GM19372 (cell line): ENCODE results near the gene ABCC1.
"Not testable (repeated sequence)": the region's sequence is repeated elsewhere in the genome, so short reads cannot be mapped to it uniquely, and the experiment has no call there.

Source experiments
- ATAC-seq: cut with Tn5 transposase; IDR thresholded peaks from one replicate; pipeline ENCODE4 v1.9.1; 2021; ENCODE audit warnings: mild to moderate bottlenecking, low read depth, moderate library complexity; ENCODE audit not compliant: unreplicated experiment

The ABCC1 gene

DNA sequence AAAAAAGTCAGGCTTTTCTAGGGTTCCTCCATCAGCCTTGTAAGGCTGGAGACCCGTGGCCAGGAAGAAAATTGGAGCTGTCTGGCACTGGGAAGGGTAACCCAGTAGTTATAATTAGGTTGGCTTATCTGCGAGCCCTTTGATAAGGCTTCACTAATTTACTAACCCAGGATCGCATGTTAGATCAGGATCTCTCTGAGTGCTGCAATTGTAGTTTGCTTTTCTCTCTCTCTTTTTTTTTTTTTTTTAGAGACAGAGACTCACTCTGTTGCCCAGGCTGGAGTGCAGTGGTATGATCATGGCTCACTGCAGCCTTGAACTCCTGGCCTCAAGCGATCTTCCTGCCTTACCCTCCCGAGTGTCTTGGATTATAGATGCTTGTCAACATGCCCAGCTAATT is 17.0 kb downstream of the ABCC1 start:
- no peak for ATAC-seq

DNA sequence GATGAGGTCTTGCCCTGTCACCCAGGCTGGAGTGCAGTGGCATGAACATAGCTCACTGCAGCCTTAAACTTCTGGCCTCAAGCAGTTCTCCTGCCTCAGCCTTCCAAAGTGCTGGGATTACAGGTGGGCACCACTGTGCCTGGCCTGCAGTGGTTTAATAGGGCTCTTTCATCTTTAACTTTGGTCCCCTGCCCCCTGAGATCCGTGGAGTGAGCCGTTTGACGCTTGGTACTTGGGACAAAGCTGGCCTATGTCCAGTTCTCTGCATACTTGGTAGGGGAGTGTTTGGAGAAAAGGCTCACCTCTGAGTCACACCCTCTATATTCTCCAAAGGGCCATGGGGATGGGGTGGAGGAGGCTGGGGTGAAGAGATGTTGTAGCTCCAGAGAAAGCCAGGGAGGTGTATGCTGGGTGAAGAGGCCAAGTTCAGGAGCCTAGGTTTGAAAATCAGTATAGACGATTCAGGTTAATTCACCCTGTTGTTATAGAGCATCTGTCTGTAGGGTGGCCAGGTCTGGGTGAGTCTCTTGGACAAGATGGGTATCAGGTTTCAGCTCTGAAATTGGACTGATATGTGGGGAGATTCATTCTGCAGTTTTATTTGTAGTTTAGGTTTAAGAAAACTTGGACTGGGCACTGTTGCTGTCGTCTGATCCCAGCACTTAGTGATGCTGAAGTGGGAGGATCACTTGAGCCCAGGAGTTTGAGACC is 17.6 kb downstream of the ABCC1 start:
- no peak for ATAC-seq

DNA sequence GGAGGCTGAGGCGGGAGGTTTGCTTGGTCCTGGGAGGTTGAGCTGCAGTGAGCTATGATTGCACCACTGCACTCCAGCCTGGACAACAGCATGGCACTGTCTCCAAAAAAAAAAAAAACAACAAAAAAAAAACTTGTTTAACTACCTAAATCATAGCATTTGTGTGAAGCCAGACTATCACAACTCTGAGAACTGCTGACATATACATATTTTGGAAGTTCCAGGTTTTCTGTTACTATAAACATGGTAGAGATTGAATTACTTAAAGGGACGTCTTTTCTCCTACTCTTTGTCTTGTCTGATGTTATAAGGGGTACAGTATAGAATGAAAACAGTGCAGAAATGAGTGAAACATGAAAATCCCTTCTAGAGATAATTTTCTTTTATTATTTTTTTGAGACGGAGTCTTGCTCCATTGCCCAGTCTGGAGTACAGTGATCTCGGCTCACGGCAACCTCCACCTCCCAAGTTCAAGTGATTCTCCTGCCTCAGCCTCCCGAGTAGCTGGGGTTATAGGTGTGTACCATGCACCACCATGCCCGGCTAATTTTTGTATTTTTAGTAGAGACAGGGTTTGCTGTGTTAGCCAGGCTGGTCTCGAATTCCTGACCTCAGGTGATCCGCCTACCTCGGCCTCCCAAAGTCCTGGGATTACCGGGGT is 18.4 kb downstream of the ABCC1 start:
- no peak for ATAC-seq

DNA sequence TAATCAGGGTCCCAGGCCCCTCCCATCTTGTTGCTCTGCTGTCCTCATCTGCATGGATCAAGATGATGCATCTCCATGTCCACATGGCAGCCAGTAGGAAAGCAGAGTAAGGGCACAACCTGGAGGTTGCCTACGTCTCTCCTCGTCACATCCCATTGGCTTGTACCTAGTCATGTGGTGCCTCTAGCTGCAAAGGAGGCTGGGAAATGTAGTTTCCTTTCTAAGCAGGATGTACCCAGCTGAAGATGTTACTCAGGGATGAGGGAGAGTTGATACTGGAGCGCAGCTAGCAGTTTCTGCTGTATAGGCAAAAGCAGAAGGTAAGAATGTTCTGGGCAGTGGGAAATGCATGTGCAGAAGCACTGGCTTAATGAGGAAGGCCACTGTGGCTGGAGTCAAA is 20.8 kb downstream of the ABCC1 start:
- no peak for ATAC-seq

DNA sequence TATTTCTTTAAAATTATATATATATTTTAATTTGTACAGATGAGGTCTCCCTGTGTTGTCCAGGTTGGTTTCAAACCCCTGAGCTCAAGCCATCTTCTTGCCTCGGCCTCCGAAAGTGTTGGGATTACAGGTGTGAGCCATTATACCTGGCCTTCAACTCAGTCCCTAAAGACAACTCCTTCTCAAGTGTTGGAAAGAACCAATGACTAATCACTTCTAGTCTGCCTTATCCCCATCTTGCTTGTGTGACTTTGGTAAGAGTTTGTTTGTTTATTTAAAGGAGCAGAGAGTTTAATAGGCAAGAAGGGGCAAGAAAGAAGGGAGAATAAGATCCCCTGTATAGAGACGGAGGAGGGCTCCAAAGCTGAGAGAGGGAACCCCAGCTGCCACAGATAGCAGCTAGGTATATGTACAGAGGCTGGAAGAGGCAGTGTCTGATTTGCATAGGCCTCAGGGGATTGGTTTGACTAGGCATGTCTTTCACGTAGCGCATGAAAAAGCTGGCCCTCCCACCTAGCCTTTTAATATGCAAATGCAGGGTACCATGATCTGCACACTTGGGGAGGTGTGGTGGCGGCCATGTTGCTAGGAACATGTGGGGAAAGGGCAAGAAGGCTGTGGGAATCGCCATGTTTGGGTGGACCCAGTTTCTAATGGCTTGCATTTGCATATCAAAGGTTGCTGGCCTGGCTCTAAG is 21.5 kb downstream of the ABCC1 start:
- no peak for ATAC-seq

DNA sequence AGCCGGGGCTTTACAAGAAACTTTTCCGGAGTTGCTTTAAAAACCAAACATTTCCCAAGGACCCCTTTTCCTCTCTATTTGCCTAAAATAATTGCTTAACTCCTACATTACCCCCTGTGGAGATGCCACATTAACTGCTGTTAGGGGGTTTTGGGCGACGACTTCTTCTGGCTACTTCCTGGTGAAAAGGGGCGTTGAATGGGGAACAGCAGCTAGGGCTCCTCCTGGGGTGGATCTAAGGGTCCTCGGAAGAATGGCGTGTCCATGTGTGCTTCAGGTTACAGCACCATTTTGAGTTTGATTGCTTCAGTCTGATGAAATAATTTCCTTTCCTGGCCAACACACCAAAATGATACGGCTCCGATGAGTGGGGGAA is 22.0 kb downstream of the ABCC1 start:
- no peak for ATAC-seq

DNA sequence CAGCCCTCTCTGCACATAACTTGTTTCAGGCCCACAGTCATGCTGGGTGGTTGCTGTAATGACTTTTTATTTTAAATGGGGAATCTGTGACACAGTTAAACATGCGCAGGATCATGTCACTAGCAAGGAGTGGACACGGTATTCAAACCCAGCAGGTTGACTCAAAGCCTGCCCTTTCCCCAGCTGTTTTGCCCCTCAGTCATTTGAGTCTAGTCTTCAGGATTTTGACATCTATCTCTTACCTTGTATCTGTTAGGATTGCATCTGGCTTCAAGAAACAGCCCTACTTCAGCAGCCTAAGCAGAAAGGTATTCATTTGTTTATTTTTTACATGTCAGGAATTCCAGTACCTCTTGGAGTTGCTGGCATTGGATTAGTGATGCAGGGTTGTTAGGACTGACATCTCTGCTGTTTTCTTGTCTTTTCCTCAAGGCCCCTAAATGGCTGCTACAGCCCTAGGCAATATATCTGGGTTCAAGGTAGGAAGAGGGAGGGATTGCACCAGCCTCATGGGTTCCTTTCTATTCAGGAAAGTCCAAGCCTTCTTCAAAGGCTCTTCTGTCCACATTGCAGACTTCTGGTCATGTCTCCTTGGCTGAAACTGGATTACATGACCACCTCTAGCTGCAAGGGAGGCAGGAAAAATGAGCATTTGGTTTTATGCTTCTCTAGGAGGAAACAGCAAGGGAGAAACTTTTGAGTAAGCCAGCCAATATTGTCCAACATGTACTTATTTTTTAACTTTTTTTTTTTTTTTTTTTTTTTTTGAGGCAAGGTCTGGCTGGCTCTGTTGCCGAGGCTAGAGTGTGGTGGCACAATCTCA is 22.8 kb downstream of the ABCC1 start:
- no peak for ATAC-seq

DNA sequence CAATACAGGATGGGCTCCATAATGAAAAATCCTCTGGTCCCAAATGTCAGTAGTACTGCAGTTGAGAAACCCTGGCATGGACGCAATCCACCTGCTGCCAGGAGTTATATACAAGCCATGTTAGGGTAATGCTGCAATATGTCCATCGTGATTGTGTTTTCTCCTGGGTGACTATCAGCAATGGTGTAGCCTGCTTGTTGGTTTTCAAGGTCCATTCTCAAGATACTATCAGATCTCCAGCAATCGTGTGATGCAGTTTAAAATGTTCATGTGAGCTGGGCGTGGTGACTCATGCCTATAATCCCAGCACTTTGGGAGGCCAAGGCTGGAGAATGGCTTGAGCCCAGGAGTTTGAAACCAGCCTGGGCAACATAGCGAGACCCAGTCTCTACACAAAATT is 24.0 kb downstream of the ABCC1 start:
- ATAC-seq = no peak

DNA sequence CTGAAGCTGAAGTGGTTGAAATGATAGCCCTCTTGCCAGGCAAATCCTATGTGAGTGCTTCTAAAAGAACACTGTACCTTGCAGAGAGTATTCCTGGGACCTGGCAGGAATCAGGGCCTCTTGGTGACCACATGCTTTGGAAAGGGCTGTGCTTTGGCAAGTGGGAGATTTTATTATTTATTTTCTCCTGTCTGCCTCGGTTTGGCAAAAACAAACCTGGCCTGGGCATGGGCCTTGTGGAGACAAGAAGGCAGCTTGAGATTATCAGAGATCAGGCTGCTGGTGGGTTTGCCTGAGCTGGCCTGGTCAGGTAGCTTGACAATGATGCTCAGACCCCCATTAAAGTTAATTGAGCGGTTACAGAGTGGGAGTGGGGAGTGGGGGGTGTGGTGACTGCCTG is 24.6 kb downstream of the ABCC1 start:
- ATAC-seq = no peak

DNA sequence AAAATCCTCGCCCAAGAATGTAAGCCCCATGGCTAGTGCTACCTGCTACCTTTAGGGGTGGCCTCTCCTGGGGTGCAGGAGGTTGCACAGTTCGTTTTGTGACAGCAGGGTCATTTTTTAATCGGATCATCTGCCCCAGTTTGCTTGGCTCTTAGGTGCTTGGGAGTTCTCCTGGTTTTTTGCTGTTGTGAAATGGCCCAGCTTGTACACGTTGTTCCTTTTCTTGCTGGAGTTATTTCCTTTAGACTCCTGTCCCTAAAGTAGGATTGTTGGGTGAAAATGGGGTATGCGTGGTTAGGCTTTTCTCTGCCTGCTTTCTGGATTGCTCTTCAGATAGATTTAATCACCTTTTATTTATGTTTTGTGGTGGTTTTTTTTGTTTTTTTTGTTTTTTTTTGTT is 25.8 kb downstream of the ABCC1 start:
- no peak for ATAC-seq

DNA sequence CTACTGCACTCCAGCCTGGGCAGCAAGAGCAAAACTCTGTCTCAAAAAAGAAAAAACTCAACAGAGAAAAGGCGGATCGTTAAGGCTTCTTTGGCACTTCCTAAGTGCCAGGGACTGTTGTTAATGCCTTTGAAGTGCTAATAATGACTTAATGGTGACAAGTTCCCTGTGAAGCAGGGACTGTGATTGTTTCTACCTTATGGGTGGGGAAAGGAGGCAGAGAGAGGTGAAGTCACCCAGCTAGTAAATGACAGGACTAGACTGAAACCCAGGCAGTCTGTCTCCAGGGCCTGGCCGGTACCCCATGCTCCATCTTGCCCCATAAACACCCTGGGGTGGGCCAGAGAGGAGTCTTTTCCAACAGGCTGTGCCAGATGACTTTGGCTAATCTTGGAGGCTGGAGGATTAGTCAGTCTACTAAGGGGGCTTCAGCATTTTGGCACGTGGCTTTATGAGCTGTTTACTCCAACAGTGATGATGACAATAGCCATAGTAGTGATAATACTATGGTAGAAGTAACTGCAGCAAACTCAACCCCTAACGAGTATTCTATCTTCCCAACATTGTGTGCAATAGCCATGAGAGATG is 26.9 kb downstream of the ABCC1 start:
- ATAC-seq = no peak

DNA sequence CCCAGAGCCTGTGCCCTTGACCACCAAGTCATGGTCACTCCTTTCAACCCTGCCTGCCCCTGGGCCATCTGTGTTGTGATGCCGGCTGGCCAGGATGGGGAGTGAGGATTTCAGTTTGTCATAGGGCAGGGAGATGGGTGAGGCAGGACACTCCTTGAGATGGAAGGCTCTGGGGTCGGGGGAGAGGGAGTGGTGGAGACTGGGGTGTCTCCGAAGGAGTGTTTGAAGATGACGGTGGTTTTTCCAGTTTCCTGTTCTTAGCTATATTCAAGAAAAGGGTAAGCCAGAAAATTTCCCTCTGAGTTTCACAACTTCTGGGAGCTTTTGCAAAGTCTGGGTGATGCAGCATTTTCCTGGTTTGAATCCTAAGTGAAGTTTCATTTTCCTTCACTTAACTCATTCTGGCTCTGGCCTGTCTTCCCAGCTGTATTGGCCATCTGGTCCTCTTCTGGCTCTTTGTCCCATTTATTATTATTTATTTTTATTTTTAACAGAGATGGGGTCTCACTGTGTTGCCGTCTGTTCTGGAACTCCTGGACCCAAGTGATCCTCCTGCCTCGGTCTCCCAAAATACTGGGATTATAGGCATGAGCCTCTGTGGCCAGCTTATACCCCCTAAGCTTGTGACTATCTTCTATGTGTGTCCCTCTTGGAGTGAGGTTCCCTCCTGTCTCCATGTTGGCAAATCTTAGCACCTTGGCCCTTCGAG is 27.7 kb downstream of the ABCC1 start:
- no peak for ATAC-seq

DNA sequence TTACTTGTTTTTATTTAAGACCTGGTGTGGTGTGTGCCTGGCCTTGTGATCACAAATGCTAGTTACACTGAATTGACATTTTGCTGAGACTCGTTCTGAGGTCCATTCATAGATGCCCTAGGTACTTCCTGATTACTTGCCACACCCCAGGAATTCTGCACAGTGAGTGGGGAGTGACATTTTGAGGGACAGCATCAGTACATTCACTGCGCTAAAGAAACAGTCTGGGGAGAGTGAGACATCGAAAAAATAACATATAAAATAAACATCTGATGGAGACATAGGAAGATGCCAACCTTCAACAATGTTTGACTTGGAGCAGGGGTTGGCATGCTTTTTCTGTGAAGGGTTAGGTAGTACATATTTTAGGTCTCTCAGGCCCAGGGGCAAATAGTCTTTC is 30.4 kb downstream of the ABCC1 start:
- ATAC-seq = no peak

DNA sequence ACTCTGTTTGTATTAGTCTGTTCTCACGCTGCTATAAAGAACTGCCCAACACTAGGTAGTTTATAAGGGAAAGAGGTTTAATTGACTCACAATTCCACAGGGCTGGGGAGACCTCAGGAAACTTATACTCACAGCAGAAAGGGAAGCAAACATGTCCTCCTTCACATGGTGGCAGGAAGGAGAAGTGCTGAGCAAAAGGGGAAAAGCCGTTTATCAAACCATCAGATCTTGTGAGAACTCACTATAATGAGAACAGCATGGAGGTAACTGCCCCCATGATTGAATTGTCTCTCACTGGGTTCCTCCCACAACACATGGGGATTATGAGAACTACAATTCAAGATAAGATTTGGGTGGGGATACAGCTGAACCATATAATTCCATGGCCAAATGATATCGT is 30.9 kb downstream of the ABCC1 start:
- no peak for ATAC-seq

DNA sequence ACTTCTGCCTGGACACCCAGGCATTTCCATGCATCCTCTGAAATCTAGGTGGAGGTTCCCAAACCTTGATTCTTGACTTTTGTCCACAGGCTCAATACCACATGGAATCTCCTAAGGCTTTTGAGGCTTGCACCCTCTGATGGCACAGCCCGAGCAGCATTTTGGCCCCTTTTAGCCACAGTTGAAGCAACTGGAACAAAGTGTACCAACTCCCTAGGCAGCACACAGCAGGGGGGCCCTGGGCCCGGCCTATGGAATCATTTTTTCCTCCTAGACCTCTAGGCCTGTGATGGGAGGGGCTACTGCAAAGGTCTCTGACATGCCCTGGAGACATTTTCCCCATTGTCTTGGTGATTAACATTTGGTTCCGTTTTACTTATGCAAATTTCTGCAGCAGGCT is 32.0 kb downstream of the ABCC1 start:
- ATAC-seq = no peak

DNA sequence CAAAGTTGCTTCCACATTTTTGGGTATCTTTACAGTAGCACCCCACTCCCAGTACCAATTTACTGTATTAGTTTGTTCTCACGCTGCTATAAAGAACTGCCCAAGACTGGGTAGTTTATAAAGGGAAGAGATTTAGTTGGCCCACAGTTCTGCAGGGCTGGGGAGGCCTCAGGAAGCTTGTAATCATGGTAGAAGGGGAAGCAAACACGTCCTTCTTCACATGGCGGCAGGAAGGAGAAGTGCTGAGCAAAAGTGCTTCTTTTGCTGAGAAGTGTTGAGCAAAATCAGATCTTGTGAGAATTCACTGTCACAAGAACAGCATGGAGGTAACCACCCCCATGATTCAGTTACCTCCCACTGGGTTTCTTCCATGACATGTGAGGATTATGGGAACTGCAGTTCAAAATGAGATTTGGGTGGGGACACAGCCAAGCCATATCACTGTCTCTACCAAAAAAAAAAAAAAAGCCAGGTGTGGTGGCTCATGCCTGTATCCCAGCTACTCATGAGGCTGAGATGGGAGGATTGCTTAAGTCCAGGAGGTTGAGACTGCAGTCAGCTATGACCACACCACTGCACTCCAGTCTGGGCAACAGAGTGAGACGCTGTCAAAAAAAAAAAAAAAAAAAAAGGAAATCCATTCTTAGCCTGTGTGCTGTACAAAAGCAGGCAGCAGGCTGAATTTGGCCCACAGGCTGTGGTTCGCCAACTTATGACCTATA is 32.9 kb downstream of the ABCC1 start:
- not testable (repeated sequence) for ATAC-seq

DNA sequence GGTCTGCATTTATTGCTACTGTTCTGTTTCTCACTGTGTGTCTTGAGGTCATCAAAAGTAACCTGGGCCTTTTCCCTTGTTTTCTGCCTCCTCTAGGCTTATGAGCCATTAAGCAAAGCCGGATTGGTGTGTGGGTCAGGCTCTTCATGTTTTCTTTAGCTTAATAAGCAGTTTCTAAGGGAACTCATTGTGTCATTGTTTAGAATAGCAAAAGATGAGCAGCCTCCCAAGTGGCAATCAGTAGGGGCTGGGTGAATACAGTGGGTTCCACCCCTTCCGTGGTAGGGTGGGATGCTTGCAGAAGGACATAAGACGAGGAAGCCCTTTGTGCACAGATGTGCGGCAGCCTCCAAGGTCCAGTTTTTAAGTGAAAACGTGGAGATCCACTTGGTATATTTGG is 34.5 kb downstream of the ABCC1 start:
- ATAC-seq = no peak

DNA sequence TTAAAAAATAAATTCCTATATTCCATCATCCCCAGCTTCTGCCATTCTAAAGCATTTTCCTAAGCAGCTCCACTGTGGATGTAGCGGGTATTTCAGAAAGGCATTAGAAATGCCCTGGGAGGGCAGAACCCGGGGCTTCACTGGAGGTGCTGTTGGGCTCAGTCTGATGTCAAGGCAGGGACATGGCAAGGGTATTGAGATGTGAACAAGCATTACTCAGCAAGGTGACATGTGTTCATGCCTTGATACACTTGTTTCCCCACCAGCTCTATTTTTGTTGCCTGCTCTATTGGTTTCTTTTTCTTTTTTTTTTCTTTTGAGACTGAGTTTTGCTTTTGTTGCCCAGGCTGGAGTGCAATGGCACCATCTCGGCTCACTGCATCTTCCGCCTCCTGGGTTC is 35.7 kb downstream of the ABCC1 start:
- no peak for ATAC-seq

DNA sequence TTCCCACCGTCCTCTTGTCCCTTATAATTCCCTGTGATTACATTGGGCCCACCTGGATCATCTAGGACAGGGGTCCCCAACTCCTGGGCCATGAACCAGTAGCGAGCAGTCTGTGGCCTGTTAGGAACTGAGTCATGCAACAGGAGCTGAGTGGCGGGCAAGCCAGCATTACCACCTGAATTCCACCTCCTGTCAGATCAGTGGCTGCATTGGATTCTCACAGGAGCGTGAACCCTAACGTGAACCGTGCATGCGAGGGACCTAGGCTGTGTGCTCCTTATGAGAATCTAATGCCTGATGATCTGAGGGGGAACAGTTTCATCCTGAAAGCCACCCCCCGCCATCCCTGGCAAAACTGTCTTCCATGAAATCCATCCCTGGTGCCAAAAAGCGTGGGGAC is 36.8 kb downstream of the ABCC1 start:
- no peak for ATAC-seq
